CD1c-positive myeloid dendritic cell (primary cell): ENCODE results near the gene SYNDIG1.

Experiments used
- DNase-seq: peaks from one replicate; pipeline ENCODE4 v3.0.0-alpha.2; 2016; ENCODE audit errors: extremely low spot score

Gene SYNDIG1

GRCh38 chr20:24585796-24586522 is 116.5 kb downstream of the SYNDIG1 start:
- DNase-seq: no peak

DNA sequence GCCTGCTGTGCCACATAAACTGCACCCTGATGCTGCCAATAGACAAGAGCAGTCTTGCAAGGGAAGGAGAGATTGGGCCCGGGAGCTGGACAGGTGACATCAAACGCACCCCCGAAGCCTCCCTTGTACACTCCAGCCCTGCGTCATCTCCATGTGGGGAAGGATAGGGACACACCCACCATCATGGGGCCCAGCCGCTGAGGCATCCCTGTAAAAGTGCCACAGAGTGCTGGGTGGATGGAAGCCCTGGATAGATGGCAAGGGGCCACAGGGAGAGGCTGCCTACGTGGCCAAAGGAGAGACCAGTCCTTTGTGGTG is 117.1 kb downstream of the SYNDIG1 start:
- no peak for DNase-seq

- no peak for DNase-seq
Observed at GRCh38 chr20:24587384-24588046, 118.1 kb downstream of the SYNDIG1 start.

- no peak for DNase-seq
Observed at GRCh38 chr20:24588047-24588635, 118.7 kb downstream of the SYNDIG1 start.

DNA sequence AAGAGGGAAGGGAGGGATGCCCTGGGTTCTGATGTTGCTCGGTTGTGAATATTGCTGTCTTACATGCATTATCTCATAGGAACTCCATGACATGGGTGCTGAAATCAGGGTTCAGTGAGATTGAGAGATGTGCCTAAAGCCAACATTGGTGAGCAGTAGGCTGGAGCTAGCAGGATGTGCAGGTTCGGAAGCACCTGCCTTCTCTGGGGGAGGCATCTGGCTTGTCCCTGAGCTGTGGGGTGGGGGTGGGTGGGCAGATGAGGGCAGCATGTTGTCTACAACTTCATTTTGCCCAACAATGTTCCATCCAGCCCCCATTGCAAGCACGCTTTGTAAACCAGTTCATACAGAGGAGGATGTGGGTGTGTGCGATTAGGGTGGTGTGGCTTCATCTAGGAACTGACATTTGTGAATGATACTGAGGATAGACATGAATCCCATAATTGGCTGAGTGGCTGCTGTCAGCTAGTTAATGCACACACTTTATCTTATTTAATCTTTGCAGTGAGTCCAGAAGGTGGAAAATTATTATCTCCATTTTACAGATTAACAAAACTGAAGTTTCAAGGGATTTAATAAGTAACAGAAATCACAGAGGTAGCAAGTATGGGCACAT is 119.4 kb downstream of the SYNDIG1 start:
- no peak for DNase-seq

- DNase-seq: no peak
Observed at GRCh38 chr20:24589381-24589780, 120.0 kb downstream of the SYNDIG1 start.

DNA sequence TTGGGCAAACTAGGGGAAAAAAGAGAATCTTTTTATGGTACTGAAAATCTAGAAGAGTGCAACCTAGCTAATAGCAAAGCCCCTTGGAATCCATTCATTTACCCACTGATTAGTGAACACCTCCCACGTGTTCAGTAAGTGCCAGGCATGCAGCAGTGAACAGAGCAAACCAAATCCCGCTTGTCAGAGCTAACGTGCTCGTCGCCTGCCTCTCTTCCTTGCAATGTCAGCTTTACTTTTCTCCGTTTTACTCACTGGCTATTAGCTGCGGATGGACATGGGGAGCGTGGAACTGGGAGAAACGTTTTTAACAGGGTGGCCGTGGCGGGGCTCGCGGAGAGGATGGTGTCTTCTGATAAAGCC is 120.4 kb downstream of the SYNDIG1 start:
- no peak for DNase-seq

DNA sequence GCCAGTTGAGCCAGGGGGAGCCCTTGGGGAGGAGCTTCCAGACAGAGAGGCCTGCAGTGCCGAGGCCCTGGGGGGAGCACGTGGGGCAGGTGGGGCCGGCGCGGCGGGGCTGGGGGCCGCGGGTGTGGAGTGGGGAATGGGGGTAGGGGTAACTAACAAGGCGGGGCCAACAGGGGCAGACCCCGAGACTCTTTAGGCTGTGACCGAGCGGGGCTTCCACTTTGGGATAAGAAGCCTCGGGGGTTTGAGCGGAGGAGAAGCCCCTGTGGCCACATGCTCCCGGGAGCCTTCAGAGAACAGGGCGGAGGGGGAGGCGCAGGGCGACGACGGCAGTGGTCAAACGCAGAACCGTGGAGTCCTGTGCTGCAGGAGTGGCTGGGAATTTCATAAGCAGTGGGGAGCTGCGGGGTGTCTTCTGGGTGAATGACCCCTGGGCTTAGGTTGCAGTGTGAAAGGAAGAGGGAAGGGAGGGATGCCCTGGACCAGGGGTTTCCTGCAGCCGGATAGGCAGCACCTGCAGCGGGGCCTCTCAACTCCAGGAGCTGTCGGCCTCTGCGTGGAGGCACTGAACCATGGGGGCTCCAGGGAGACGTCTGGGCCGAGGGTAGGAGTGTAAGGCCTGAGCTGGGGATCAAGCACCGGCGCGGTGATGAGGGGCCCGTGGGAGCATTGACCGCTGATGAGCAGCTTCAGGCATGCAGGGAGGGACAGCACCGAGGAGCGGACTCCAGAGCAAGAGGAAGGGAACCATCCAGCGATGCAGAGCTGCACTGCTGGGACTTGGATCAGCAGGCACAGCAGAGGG is 121.0 kb downstream of the SYNDIG1 start:
- no peak for DNase-seq

- DNase-seq: no peak
Observed at GRCh38 chr20:24597051-24597450, 127.6 kb downstream of the SYNDIG1 start.

DNA sequence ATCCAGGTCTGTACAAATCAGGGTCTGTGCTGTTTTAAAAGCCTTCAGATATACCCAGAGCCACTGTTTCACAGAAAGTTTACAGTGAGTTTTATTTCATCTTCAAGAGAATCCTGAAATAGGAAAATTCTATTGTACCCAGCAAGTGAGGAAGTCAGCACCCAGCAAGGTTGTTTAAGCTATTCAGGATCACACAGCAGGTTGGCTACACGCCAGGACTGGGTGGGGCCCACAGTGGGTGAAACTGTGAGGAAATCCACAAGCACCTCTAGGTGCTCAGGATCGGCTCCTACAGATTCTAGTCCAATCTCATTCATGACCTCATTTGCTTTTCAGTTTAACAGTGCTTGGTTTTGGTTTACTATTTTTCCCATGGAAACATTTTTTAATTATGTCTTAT is 128.9 kb downstream of the SYNDIG1 start:
- DNase-seq: no peak

- no peak for DNase-seq
Observed at GRCh38 chr20:24598996-24599395, 129.6 kb downstream of the SYNDIG1 start.

- no peak for DNase-seq
Observed at GRCh38 chr20:24600012-24600411, 130.6 kb downstream of the SYNDIG1 start.

- DNase-seq: no peak
Observed at GRCh38 chr20:24603454-24603853, 134.0 kb downstream of the SYNDIG1 start.

DNA sequence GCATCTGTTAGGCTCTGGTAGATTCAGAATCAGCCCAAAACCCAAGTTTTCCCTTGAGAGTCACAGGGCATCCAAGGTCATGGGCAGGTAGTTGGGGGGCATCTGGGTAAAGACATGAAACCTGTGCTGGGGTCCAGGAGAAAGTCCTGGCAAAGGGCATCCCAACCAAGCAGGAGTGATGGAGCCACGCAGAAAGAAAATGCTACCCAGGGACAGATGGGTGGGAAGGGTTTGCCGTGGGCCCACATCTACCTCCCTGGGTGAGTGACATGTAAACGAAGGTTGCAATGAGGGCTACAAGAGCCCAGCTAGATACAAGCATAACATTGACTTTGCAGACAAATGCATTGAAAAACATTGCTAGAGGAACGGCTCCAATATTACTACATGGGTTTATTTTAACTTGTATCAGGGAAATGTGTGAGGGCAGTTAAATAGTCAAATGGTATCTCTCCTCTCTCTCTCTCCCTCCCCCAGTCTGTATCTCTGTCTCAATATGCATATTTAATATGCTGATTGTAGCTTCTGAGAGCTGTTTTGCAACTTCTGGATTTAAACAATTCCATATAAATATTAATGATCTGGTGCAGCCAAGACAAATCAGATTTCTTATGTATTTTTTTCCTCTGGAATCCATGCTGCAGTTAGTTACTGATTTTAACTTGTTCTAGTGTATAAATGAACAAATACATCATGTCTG is 135.7 kb downstream of the SYNDIG1 start:
- no peak for DNase-seq

- DNase-seq: no peak
Observed at GRCh38 chr20:24605937-24606455, 136.6 kb downstream of the SYNDIG1 start.

GRCh38 chr20:24607402-24607801 is 138.0 kb downstream of the SYNDIG1 start:
- no peak for DNase-seq

DNA sequence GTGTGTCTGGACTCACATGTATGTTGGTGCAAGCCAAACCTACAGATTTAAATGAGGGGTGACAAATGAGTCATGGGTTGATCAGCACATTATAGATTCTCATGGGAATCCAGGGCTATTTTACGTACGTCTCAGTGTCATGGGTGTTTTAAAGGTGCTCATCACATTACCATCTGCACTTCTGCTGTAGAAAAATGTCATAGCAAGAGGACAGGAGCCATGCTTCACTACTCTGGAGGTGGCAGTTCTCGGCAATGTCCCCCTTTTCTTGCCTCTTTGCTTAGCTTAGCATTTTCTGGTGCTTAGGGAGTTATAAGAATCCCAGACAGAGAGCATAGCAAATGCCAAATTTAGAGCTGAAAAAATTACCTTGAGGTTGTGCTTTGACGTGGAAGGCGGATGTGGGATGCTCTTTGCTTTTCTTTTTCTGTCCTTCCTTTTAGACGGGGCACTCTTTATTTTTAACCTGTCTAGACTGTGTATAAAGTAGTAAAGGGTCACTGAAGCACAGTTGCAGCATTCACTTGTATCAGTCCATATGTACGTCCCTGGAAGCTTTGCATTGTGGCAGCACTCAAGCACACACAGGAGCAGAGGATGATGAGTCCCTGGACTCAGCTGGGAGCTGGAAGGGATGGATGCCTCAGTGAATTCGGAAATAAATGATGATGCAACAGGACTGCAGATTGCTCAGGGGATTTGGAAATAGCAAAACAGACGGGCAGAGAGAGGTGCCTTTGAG is 139.7 kb downstream of the SYNDIG1 start:
- no peak for DNase-seq

- DNase-seq: no peak
Observed at GRCh38 chr20:24609757-24610156, 140.3 kb downstream of the SYNDIG1 start.

DNA sequence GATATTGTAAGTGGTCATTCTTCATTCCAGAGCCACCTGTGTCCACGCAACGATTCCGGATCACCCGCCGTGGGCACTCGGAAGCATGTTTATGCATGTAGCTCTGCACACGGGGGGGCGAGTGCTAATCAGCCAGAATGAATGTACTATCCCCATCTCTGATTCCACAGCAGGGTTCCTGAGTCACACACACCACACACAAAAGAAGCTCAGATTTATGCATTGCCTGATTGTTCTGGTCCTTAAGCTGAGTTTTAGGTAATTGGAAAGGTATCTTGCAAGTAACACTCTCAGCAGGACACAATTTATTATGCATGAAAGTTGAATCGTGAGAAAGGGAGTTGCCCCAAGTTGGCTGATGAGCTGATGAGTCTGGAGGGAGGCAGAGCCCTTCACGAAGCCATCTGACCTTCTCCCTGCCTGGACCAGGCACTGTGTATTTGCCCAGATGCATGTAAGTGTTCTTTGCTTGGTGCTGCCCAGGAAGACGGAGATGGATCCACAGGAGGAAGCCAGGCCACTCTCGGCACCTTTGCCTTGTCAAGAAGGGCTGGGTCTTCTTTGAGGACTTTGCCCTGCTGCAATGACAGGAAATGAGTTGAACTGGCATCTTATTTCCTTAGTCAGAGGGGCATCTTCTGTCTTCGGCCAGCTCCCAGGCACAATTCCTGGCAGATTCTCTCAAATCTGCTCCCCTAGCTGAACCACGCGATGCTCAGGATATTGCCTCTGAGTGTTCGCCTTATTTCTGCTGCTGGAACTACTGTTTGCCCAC is 141.1 kb downstream of the SYNDIG1 start:
- DNase-seq: no peak
